GM18517 (cell line): ENCODE measurements around the gene FAM163A.

Source experiments
- ATAC-seq: cut with Tn5 transposase; IDR thresholded peaks from one replicate; pipeline ENCODE4 v1.9.1; 2021; ENCODE audit warnings: mild to moderate bottlenecking, moderate library complexity; ENCODE audit not compliant: unreplicated experiment

The FAM163A gene

GRCh38 chr1:179813626-179814545, 70.8 kb downstream of the FAM163A start:
- no peak for ATAC-seq

GRCh38 chr1:179814546-179814838, 71.4 kb downstream of the FAM163A start:
- peak; percentile 18 for ATAC-seq

GRCh38 chr1:179815641-179816040, 72.5 kb downstream of the FAM163A start:
- ATAC-seq, result no peak

GRCh38 chr1:179816196-179816960, 73.3 kb downstream of the FAM163A start:
- ATAC-seq, result no peak

GRCh38 chr1:179817056-179817455, 74.0 kb downstream of the FAM163A start:
- ATAC-seq, result no peak

GRCh38 chr1:179817789-179818188, 74.7 kb downstream of the FAM163A start:
- ATAC-seq, result no peak

GRCh38 chr1:179818260-179818659, 75.2 kb downstream of the FAM163A start:
- ATAC-seq, result no peak

- no peak for ATAC-seq
These were observed 75.7 kb downstream of the FAM163A start for GRCh38 chr1:179818743-179819173.

- no peak for ATAC-seq
These were observed 77.3 kb downstream of the FAM163A start for GRCh38 chr1:179820226-179820970.

- ATAC-seq, result no peak
These were observed 78.4 kb downstream of the FAM163A start for GRCh38 chr1:179821524-179821923.

- ATAC-seq, result no peak
These were observed 79.0 kb downstream of the FAM163A start for GRCh38 chr1:179822065-179822464.

- no peak for ATAC-seq
These were observed 80.6 kb downstream of the FAM163A start for GRCh38 chr1:179823693-179824092.

- ATAC-seq, result no peak
These were observed 81.2 kb downstream of the FAM163A start for GRCh38 chr1:179824265-179824664.

- ATAC-seq, result no peak
These were observed 82.1 kb downstream of the FAM163A start for GRCh38 chr1:179825206-179825605.

- no peak for ATAC-seq
These were observed 82.8 kb downstream of the FAM163A start for GRCh38 chr1:179825798-179826460.

- no peak for ATAC-seq
These were observed 83.7 kb downstream of the FAM163A start for GRCh38 chr1:179826626-179827280.

GRCh38 chr1:179828554-179829110, 85.5 kb downstream of the FAM163A start:
- no peak for ATAC-seq

GRCh38 chr1:179831225-179831624, 88.1 kb downstream of the FAM163A start:
- ATAC-seq, result no peak

- no peak for ATAC-seq
These were observed 89.0 kb downstream of the FAM163A start for GRCh38 chr1:179831852-179832699.
